GM19035 (cell line): ENCODE measurements around the gene BDP1.
"Not testable (repeated sequence)": the region's sequence is repeated elsewhere in the genome, so short reads cannot be mapped to it uniquely, and the experiment has no call there.

Experiments
- ATAC-seq: cut with Tn5 transposase; IDR thresholded peaks from one replicate; pipeline ENCODE4 v1.9.1; 2021; ENCODE audit not compliant: unreplicated experiment

The BDP1 gene

GRCh38 chr5:71457106-71457505 lies 1.7 kb downstream of the BDP1 start:
- no peak for ATAC-seq

- no peak for ATAC-seq
These were observed 5.2 kb downstream of the BDP1 start for GRCh38 chr5:71460693-71461092.

DNA sequence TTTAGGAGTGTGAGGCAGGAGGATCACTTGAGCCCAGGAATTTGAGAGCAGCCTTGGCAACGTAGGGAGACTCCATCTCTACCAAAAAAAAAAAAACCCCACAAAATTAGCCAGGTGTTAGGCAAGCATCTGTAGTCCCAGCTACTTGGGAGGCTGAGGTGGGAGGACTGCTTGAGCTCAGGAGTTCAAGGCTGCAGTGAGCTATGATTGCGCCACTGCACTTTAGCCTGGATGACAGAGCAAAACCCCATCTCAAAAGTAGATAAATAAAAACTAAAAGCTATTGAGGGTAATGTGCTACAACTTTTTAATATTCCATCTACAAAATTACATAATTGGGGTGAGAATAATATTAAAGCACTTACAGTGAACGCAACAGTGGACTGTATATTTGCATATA lies 5.9 kb downstream of the BDP1 start:
- no peak for ATAC-seq

DNA sequence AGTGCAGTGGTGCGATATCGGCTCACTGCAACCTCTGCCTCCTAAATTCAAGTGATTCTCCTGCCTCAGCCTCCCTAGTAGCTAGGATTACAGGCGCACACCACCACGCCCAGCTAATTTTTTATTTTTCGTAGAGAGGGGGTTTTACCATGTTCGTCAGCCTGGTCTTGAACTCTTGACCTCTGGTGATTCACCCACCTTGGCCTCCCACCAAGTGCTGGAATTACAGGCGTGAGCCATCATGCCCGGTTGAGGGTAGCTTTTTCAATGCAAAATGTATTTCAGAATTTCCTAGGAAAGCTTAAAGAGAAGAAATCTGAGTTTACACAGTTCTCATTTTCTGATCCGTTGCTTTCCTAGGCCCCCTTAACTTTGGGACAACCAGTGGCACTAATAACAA lies 15.7 kb downstream of the BDP1 start:
- ATAC-seq = no peak

- no peak for ATAC-seq
These were observed 20.4 kb downstream of the BDP1 start for GRCh38 chr5:71475788-71476384.

GRCh38 chr5:71481441-71481840 lies 26.0 kb downstream of the BDP1 start:
- no peak for ATAC-seq

- no peak for ATAC-seq
These were observed 26.7 kb downstream of the BDP1 start for GRCh38 chr5:71482132-71482531.

- no peak for ATAC-seq
These were observed 27.9 kb downstream of the BDP1 start for GRCh38 chr5:71483355-71483754.

DNA sequence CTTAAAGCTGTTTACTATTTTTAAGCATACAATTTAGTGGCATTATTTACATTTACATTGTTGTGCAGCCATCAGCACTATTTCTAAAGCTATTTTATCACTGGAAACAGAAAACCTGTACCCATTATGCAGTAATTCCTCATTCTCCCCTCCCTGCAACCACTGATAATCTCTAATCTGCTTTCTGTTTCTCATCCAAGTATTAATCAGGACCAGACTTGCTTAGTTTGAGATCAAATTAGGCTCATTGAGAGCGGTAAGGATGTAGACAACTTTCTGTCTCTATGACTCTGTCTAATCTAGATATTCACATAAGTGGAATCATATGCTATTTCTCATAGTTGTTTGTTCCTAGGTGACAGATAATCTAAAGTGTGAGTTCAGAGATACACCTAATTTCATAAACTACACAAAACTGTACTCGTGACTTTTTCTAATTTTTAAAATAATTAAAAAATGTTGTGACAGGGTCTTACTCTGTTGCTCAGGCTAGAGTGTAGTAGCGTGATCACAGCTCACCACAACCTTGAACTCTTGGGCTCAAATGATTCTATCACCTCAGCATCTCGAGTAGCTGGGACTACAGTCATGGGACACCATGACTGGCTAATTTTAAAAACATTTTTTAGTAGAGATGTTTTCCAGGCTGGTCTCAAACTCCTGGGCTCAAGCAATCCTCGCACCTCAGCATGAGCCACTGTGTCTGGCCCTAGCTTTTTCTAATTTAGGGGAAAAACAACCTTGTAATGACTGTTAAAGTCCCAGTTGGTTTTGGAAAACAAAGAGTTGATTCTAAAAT lies 37.6 kb downstream of the BDP1 start:
- ATAC-seq = no peak

GRCh38 chr5:71494202-71494601 lies 38.8 kb downstream of the BDP1 start:
- ATAC-seq = not testable (repeated sequence)

- ATAC-seq = not testable (repeated sequence)
These were observed 43.3 kb downstream of the BDP1 start for GRCh38 chr5:71498756-71499155.

GRCh38 chr5:71503536-71503935 lies 48.1 kb downstream of the BDP1 start:
- ATAC-seq = no peak

DNA sequence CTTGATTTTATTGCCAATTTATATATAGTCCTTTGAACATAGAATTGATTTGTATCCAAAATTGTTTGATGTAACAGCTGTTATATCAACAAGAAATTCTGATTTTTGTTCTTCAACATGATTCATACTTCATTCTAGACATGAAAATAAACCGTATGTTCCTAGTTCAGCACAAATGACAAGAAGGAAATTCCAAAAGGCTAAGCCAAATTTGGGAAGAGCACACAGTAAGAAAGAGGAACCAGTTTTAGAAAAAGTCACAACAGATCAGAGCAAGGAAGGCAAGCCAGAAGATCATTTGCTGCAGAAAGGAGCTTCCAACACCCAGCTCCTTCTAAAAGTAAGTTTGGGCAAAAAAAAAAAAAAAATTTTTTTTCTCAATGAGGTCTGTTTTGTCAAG lies 66.7 kb downstream of the BDP1 start:
- no peak for ATAC-seq

GRCh38 chr5:71525611-71526010 lies 70.2 kb downstream of the BDP1 start:
- ATAC-seq = not testable (repeated sequence)

- no peak for ATAC-seq
These were observed 72.8 kb downstream of the BDP1 start for GRCh38 chr5:71528206-71528605.

DNA sequence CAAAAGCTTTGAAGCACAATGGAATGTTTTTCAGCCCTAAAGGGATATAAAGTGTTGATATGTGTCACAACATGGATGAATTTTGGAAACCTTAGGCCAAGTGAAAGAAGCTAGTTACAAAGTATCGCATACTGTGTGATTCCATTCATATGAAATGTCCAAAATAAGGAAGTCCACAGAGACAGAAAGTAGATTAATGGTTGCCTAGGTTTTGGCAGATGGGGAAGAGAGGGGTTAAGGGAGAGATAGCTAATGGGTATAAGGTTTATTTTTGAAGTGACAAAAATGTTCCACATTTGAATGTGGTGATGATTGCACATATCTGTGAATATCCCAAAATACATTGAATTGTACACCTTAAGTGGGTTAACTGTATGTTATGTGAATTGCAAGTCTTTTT lies 74.2 kb downstream of the BDP1 start:
- no peak for ATAC-seq

- no peak for ATAC-seq
These were observed 77.7 kb downstream of the BDP1 start for GRCh38 chr5:71533142-71533541.

- ATAC-seq = no peak
These were observed 78.2 kb downstream of the BDP1 start for GRCh38 chr5:71533615-71534014.

- no peak for ATAC-seq
These were observed 82.2 kb downstream of the BDP1 start for GRCh38 chr5:71537687-71538086.

GRCh38 chr5:71550885-71551284 lies 95.4 kb downstream of the BDP1 start:
- not testable (repeated sequence) for ATAC-seq

DNA sequence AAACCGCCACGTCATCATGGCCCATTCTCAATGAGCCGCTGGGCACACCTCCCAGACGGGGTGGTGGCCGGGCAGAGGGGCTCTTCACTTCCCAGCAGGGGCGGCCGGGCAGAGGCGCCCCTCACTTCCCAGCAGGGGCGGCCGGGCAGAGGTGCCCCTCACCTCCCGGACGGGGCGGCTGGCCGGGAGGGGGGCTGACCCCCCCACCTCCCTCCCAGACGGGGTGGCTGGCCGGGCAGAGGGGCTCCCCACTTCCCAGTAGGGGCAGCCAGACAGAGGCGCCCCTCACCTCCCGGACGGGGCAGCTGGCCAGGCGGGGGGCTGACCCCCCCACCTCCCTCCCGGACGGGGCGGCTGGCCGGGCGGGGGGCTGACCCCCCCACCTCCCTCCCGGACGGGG lies 96.1 kb downstream of the BDP1 start:
- ATAC-seq = not testable (repeated sequence)

DNA sequence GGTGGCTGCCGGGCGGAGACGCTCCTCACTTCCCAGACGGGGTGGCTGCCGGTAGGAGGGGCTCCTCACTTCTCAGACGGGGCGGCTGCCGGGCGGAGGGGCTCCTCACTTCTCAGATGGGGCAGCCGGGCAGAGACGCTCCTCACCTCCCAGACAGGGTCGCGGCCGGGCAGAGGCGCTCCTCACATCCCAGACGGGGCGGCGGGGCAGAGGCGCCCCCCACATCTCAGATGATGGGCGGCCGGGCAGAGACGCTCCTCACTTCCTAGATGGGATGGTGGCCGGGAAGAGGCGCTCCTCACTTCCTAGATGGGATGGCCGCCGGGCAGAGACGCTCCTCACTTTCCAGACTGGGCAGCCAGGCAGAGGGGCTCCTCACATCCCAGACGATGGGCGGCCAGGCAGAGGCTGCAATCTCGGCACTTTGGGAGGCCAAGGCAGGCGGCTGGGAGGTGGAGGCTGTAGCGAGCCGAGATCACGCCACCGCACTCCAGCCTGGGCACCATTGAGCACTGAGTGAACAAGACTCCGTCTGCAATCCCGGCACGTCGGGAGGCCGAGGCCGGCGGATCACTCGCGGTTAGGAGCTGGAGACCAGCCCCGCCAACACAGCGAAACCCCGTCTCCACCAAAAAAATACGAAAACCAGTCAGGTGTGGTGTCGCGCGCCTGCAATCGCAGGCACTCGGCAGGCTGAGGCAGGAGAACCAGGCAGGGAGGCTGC lies 96.7 kb downstream of the BDP1 start:
- ATAC-seq = not testable (repeated sequence)
